ENCODE measurements around the gene GLMP. TPM values are rescaled to one million over a fixed set of nuclear protein-coding genes. Genes with fewer than 3 reads are reported as not detected.
"Not testable (repeated sequence)": the region's sequence is repeated elsewhere in the genome, so short reads cannot be mapped to it uniquely, and the experiment has no call there.

GLMP gene
- total RNA-seq, 1 experiment from 2014 or later, result 29.2 TPM

GRCh38 chr1:156336242-156336641 lies 40.8 kb upstream of the GLMP start:
- Histone ChIP-seq H3K4me1 (replicated peaks; ENCODE audit: insufficient read depth) (peaks cover 18% of the 10 kb centered on the region), H4K20me1 (ENCODE audit: insufficient read depth) (peaks cover 37% of the 10 kb centered on the region), H3K4me3 (peak overlapping the region; percentile 100), H3K9me2 (ENCODE audit: insufficient read depth) (no peaks in the 10 kb centered on the region), H3F3A (ENCODE audit: insufficient read depth, low read depth) (peaks cover 33% of the 10 kb centered on the region), H3K4me2 (peak overlapping the region; percentile 97), H3K27me3 (ENCODE audit: insufficient read depth, low read depth) (no peaks in the 10 kb centered on the region), H3K9me3 (ENCODE audit: insufficient read depth, low read depth) (no peaks in the 10 kb centered on the region), H2AFZ (no peak overlapping the region), H3K27ac (no peak overlapping the region), H3K36me3 (ENCODE audit: low read depth) (peaks cover 51% of the 10 kb centered on the region), H3K79me2 (ENCODE audit: low read depth) (peaks cover 56% of the 10 kb centered on the region)
- ChIA-PET CTCF (no interaction called here), POLR2A (ENCODE audit: unreplicated experiment) (no interaction called here)
- intact Hi-C loops (cut with micrococcal nuclease; ENCODE audit: unreplicated experiment), result no loop called here
- BruUV-seq (replicated peaks), result no TSS peak
- TF ChIP-seq EZH2 (IDR thresholded peaks at IDR 0.05; ENCODE audit: low read depth) (no peak), CTCF (conservative IDR thresholded peaks at IDR 0.05) (peak; percentile 47; the same call in 1 of the 2 replicates)
- DNase-seq, result no peak

- Histone ChIP-seq H3K36me3 (ENCODE audit: low read depth) (peaks cover 53% of the 10 kb centered on the region), H4K20me1 (ENCODE audit: insufficient read depth) (peaks cover 36% of the 10 kb centered on the region), H3F3A (ENCODE audit: insufficient read depth, low read depth) (peaks cover 60% of the 10 kb centered on the region)
- intact Hi-C loops (cut with micrococcal nuclease; ENCODE audit: unreplicated experiment); H3K9me3 ChIP-seq (ENCODE audit: insufficient read depth, low read depth); DNase-seq; BruUV-seq (replicated peaks); H3K27ac ChIP-seq; H3K4me2 ChIP-seq; POLR2A ChIA-PET (ENCODE audit: unreplicated experiment); H3K4me3 ChIP-seq; H3K9me2 ChIP-seq (ENCODE audit: insufficient read depth); H3K4me1 ChIP-seq (replicated peaks; ENCODE audit: insufficient read depth); H2AFZ ChIP-seq; H3K27me3 ChIP-seq (ENCODE audit: insufficient read depth, low read depth); H3K79me2 ChIP-seq (ENCODE audit: low read depth): not testable (repeated sequence)
- CTCF ChIA-PET, result interaction anchor here (0.7 kb wide), 1 partner anchor 23 kb away, joined by 4 read pairs; no protein-coding TSS in a partner anchor
Observed at GRCh38 chr1:156323179-156323578, 27.7 kb upstream of the GLMP start.

GRCh38 chr1:156320560-156320959 lies 25.1 kb upstream of the GLMP start:
- Histone ChIP-seq H3K9me2 (ENCODE audit: insufficient read depth) (no peaks in the 10 kb centered on the region), H3K9me3 (ENCODE audit: insufficient read depth, low read depth) (no peaks in the 10 kb centered on the region), H3F3A (ENCODE audit: insufficient read depth, low read depth) (peaks cover 82% of the 10 kb centered on the region), H3K4me3 (no peak overlapping the region), H4K20me1 (ENCODE audit: insufficient read depth) (peaks cover 46% of the 10 kb centered on the region), H3K27ac (no peak overlapping the region), H3K79me2 (ENCODE audit: low read depth) (peaks cover 9% of the 10 kb centered on the region), H2AFZ (no peak overlapping the region), H3K36me3 (ENCODE audit: low read depth) (peaks cover 63% of the 10 kb centered on the region), H3K4me1 (replicated peaks; ENCODE audit: insufficient read depth) (no peaks in the 10 kb centered on the region), H3K27me3 (ENCODE audit: insufficient read depth, low read depth) (no peaks in the 10 kb centered on the region), H3K4me2 (no peak overlapping the region)
- no TSS peak for BruUV-seq (replicated peaks)
- intact Hi-C loops (cut with micrococcal nuclease; ENCODE audit: unreplicated experiment), result no loop called here
- no peak for DNase-seq
- CTCF ChIA-PET, result no interaction called here
- no peak for TF ChIP-seq EZH2 (IDR thresholded peaks at IDR 0.05; ENCODE audit: low read depth)
- TF ChIP-seq CTCF (conservative IDR thresholded peaks at IDR 0.05), result no peak
- POLR2A ChIA-PET (ENCODE audit: unreplicated experiment), result no interaction called here

GRCh38 chr1:156319664-156320063 lies 24.2 kb upstream of the GLMP start:
- Histone ChIP-seq H3K4me1 (replicated peaks; ENCODE audit: insufficient read depth) (no peaks in the 10 kb centered on the region), H3K36me3 (ENCODE audit: low read depth) (peaks cover 56% of the 10 kb centered on the region), H2AFZ (no peak overlapping the region), H3K9me3 (ENCODE audit: insufficient read depth, low read depth) (no peaks in the 10 kb centered on the region), H3K4me3 (no peak overlapping the region), H3K27ac (no peak overlapping the region), H3K27me3 (ENCODE audit: insufficient read depth, low read depth) (no peaks in the 10 kb centered on the region), H4K20me1 (ENCODE audit: insufficient read depth) (peaks cover 42% of the 10 kb centered on the region), H3K4me2 (no peak overlapping the region), H3K9me2 (ENCODE audit: insufficient read depth) (no peaks in the 10 kb centered on the region), H3K79me2 (ENCODE audit: low read depth) (peaks cover 9% of the 10 kb centered on the region), H3F3A (ENCODE audit: insufficient read depth, low read depth) (peaks cover 83% of the 10 kb centered on the region)
- DNase-seq, result no peak
- ChIA-PET POLR2A (ENCODE audit: unreplicated experiment) (no interaction called here), CTCF (interaction anchor here (0.7 kb wide), 1 partner anchor 330 kb away, joined by 4 read pairs; no protein-coding TSS in a partner anchor)
- TF ChIP-seq CTCF (conservative IDR thresholded peaks at IDR 0.05) (peak; percentile 78), EZH2 (IDR thresholded peaks at IDR 0.05; ENCODE audit: low read depth) (no peak)
- BruUV-seq (replicated peaks), result no TSS peak
- intact Hi-C loops (cut with micrococcal nuclease; ENCODE audit: unreplicated experiment), result loop anchor here (5.0 to 10.0 kb wide), 2 partner anchors 172 to 225 kb away; no protein-coding TSS in a partner anchor
